HUDEP-2 (cell line): ENCODE data around the gene GAREM2.
A peak's percentile ranks its signal among the peaks of the same experiment; 100 is the strongest.

Source experiments
- DNase-seq, 76 experiments: peaks; one replicate each; lab custom pipeline; 2025; ENCODE audit not compliant: unreplicated experiment in 76 of 76; lab: John Stamatoyannopoulos, UW

GAREM2 gene

DNA sequence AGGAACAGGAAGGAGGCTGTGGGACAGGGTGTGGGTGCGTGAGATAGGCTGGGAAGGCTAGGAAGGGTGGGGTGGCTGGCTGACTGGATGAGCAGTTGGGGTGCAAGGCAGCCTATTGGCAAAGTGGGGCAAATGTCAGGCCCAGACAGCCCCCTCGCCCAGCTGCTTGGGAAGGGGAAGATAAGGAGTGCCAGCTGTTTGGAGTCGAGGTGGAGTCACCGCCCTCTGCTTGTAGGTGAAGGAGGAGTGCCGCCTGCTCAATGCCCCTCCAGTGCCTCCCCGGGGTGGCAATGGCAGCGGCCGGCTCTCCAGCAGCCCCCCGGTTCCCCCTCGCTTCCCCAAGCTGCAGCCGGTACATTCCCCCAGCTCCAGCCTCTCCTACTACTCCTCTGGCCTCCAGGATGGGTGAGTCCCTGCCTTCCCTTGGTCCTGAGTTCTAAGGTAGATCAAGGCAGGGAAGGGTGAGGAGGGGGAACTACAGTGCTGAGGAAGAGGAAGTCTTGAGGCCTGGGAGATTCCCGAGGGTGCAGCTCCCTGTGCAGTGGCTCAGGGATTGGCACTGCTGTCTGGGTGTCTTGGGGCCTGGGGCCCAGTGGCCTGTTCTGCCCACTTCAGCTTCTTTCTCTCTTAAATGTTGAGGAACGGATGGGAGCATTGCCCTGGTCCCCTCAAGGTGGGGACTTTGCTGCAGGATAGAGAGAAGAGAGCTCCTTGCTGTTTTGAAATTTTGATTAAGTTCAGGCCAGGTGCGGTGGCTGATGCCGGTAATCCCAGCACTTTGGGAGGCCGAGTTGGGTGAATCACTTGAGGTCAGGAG lies 13.3 kb downstream of the GAREM2 start:
- DNase-seq: peak in 10 of 76 experiments; percentile 7 to 33 (median 22)

DNA sequence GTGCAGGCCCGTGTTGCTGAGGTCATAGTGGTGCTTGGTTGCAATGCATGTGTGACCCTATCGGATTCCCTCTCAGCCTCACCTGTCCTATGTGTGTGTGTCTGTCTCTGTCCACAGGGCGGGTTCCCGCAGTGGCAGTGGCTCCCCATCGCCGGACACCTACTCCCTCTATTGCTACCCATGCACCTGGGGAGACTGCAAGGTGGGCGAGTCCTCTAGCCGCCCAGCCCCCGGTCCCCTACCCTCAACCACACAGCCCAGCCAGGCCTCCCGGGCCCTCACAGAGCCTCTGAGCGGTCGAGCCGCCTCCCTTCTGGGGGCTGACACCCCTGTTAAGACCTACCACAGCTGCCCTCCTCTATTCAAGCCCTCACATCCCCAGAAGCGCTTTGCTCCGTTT lies 14.2 kb downstream of the GAREM2 start:
- DNase-seq: no peak

DNA sequence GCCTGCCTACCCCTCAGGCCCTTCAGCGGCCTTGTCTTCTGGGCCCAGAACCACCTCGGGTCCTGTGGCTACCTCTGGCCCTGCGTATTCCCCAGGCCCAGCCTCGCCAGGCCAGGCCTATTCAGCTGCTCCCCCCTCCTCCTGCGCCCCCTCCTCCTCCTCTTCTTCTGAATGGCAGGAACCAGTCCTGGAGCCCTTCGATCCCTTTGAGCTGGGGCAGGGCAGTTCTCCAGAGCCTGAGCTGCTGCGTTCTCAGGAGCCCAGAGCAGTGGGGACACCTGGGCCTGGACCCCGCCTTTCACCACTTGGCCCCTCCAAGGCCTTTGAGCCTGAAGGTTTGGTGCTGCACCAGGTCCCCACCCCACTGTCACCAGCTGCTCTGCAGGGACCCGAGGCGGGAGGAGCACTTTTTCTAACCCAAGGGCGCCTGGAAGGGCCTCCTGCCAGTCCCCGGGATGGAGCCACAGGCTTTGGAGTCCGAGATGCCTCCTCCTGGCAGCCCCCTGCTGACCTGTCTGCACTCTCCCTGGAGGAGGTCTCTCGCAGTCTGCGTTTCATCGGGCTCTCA lies 14.7 kb downstream of the GAREM2 start:
- DNase-seq: no peak

DNA sequence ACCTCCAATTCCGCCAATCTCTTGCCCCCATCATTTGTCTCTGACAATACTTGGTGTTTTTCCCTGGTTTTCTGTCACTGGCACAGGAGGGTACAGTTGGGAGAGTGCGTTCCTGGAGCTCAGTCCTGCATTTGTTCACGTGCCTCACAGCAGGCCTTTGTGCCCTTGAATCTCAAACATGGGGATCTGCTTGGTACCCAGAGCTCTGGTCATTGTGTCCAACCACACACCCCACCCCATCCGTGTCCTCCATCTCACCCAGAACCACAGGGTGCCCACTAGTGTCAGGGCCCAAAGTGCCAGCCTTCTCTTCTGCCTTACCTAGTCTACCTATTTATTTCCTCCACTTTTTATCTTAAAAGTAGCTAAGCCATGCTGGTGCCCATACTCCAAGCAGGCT lies 16.2 kb downstream of the GAREM2 start:
- no peak for DNase-seq

DNA sequence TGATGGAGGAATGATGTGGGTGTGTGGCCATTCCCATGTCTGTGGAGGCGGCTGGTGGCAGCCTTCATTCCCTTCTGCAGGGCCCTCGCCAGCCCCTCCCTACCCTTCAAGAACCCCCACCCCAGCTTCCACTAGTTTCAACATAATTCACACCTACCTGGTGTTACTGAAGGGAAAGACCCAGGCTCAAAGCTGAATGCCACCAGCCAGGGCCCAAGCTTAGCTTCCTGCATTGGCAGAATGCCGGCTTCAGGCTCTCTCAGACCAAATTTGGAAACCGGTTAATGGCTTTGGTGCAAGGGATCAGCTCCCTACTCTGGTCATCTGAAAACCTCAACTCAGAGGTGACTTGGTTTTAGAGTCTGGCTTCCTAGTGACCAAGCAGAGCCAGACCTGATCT lies 16.9 kb downstream of the GAREM2 start:
- DNase-seq: no peak

DNA sequence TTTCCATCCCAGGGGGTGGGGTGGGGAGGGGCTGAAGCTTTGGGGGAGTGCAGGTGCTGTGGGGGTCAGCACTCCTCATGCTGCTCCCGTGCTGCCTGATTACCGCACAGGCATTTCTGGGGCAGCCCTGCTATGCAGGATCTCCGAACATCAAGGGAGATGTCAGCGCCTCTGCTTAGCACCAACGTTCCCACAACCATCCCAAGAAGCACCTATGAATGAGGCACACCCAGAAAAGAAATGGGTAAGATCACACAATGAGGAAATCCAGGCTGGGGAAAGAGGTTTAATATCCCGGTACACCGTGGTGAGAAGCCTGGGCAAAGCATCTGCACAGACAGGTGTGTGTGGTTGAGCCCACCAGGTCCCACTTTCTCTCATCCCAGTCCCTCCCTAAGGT lies 17.5 kb downstream of the GAREM2 start:
- DNase-seq: no peak

DNA sequence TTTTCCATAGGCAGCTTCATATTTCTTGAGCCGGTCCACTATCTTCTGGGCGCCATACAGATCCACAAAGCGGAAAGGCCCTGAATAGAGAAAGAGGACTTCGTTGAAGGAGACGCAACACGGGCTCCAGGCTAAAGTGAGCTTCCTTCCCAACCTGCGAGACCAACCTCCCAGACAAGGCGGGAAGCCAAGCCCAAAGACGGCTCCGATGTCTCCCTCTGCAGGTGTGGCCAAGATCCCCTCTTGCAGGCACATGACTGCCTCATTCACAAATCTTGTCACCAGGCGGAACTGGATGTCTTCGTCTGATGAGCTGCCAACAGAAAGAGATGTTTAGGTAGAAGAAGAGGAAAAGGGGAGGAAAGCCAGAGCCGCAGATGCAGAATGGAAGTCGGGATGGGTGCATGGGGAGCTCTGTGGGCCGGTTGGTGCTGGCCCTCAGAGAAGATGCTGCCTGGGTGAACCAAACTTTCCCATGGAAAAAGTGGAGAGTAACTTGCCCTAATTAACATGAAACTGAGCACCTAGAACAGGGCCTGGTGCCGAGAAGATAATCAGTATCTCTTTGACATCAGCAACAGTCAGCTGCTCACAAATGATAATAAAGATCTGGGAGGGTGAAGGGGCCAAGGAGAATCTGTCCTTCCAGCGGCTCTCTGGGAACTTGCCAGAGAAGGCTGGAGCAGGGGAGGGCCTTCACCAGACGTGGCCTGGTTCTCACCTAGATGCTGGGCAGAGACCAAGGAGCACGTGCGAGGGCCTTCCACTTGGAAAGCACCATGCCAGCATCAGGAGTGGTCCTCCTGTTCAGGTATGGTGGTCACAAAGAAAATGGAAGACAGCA lies 18.6 kb downstream of the GAREM2 start:
- DNase-seq: peak in 73 of 76 experiments; percentile 38 to 92 (median 73)

DNA sequence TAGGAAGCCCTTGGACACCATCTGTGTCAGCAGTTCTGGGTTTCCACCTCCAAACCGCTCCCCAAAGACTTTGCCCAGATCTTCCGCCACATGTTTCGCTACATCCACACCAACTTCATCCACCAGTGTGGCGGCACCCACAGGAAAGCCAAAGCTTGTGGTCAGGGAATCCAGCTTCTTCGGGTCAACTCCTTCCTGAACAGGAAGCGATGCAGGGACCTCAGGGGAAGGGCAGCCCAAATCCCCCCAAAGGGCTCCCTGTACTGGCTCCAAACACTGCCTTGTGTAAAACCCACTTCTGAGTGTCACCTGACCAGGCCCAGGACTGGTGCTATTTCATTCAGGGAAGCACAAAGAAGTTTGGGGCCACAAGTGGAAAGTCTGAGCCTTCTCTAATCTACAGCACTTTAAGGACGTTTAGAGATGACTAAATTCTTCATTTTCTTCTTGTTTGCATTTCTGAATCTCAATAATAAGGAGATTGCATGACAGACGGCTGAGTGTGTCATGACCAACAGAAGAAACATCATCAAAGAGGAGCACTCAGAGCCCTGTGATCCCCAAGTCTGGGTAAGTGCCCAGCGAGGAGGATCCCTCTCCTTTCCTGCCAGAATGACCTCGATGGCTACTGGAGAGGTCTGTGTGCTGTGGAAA lies 20.8 kb downstream of the GAREM2 start:
- DNase-seq: no peak

DNA sequence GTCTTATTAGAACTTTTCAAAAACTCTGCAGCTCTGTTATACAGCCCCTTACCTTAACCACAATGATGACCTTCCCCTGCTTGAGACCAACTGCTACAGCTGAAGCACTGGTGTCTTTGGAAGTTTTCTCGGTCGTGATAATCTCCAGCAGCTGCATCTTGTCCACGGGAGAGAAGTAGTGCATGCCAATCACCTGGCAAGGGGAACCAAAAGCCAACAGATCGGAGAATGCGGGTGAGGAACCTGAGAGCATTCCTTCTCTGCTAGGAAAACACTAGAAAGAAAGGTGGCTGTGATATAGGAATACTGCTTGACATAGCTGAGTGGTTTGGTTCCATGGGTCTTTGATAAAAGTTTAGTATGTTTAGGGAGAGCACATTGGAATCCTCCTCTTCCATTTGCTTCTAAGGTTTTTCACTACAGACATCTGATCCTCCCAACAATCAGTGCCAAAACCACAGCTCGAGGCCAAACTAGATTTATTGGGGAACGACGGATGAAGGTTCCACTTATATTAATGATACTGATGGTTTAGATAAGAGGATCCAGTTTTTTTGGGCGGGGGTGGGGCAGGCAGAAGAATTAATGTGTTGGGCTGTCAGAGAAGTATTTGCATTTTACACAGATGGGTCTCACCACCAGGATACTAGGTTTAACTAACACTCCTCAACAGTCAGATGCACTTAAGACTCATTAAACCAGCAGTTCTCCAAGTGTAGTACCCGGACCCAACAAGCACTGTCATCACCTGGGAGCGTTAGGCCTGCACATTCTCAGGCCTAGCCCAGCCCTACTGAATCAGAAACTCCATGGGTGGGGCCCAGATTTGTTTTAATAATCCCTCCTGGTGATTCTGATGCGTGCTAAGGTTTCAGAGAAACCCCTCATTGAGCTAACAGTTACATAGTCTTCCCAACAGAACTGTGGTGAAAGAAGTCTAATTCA lies 22.4 kb downstream of the GAREM2 start:
- DNase-seq: no peak

DNA sequence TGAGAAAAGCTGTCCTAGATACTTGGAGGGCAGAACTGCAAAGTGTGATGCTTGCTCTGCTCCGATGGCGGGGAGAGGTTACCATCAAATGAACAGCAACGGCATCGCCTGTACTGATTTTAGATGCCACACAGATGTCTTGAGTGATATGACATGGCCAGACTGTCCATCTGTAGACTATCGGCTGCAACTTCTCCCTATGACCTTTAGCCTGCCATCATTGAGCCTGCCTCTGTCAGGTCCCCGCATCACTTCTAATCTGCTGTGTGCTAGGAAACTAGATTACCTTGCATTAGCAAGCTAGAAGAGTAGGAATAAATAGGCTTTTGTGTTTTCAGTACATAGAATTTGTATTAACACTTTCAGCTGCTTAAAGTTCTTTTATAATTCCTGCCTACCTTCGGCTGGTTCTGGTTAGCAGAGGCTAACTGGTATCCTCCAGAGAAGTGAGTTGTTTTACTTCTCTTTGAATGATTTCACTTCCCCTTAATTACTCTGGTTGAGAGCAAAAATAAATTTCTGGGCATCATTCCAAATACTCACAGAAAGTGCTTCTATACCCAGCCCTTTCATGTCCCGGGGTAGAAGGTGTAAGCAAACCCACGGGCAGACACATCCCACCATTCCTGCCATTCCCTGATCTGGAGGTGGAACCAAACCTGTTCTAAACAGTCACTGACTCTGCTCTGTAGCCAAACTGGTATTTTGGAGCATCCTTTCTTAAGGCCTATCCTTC lies 24.0 kb downstream of the GAREM2 start:
- DNase-seq: no peak

DNA sequence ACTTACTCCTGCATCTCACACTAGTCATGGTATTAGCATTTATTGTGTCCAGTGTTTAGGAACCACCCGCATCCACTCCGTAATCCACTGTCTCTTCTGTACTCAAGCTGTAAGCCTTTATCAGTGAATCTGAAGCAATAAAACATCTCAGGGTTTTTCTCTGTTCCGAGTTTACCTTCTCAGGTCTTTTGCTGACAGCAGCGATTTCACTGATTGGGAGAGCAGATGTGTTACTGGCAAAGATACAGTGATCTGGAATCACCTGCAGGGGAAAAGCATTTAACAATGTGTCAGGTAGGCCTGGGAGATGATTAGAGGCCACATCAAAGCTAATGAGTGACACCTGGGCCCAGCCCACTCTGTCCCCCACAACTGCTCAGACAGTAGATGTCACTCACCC lies 24.6 kb downstream of the GAREM2 start:
- DNase-seq: no peak

DNA sequence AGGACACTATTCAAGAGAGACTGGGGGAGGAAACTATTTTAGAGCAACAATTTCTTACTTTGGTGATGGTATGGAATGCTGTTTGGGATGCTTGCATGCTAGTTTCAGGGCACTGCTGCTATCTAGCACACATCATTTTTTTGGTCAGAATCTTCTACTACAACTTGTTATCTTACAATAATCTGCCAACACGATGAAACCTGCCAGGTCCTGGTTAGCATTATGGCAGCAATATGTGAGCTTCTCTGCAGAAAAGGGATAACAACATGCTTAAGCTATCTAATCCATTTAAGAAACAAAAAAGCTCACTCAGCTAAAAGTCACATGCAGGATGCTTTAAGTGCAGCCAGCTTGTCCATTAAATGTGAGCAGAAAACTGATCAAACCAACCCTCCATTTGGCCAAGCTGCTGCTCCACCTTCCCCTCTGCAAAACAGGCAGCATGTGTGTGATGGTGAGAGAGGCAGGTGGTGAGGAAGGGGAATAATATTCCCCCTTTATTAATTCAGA lies 30.1 kb downstream of the GAREM2 start:
- no peak for DNase-seq

DNA sequence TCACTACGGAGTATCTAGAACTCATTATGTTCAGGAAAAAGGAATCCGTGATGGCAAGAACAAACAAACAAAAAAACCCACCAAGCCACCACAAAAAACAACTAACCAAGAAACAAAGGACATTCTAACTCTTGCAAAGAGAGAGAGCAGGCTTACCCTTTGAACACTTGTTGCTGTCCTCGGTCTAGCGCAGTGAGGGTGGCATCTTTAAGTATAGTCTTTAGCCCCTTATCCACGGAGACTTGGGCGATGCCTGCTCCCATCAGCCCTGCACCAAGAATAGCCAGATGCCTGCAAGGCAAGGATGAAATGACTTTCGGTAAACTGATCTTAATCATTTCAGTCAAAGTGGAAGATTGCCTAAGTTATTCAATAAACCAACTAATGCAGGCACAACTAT lies 31.0 kb downstream of the GAREM2 start:
- DNase-seq: no peak

DNA sequence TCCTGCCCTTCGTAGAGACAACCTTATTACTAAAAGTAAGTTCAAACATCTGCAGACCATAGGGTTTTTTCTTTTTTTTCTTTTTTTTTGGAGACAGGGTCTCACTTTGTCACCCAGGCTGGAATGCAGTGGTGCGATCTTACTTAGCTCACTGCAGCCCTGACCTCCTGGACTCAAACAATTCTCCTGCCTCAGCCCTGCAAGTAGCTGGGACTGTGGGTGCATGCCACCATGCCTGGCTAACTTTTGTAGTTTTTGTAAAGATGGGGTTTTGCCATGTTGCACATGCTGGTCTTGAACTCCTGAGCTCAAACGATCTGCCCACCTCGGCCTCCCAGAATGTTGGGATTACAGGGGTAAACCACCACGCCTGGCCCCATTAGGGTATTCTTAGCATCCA lies 39.1 kb downstream of the GAREM2 start:
- no peak for DNase-seq

DNA sequence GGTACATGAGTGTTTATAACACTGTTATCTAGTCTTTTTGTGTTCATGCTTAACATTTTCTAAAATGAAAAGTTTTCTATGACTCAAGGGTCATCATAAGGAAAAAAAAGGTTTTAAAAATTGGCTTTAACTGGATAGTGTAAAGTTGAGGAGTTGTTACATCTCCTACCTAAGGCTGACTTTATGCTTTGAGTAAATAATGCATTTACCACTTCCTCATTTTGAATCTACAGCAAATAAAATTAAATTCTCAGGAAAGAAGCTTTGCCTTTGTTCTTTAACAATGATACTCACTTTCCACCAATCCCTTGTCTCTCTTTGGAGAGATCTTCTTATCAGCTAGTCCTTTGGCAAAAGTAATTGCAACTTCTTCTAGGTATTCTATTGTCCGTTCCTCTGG lies 41.9 kb downstream of the GAREM2 start:
- DNase-seq: no peak

DNA sequence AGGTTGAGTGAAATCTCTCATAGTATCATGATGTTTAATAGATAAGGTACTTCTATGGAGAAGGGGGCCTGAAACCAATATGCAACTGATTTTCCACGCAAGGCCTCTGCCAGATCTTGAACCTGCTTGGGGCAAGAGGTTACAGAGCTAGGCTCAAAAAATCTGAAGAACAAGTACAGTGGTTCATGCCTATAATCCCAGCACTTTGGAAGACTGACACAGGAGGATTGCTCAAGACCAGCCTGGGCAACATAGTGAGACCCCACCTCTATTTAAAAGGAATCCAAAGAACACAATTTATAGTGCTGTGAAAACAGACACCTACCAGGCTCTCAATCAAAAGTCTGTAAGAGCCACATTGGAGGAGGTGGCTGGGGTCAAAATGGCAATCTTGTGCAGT lies 42.9 kb downstream of the GAREM2 start:
- no peak for DNase-seq

DNA sequence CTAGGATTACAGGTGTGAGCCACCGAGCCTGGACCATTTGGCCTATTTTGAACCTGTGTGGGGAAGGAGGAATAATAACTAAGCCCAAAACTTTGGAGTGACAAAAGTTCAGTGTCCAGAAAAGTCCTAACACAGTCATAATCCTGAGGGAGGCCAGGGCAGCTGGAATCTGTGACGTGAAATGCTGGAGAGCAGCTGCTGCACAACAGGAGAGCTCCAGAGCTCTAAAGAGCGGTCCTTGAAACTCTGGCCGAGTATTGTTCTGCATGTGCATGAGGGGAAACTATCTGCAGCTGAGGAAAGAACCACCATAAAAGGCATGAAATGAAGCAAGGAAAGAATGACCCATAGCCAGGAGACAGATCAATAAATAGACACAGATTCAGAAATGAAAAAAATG lies 43.7 kb downstream of the GAREM2 start:
- no peak for DNase-seq

DNA sequence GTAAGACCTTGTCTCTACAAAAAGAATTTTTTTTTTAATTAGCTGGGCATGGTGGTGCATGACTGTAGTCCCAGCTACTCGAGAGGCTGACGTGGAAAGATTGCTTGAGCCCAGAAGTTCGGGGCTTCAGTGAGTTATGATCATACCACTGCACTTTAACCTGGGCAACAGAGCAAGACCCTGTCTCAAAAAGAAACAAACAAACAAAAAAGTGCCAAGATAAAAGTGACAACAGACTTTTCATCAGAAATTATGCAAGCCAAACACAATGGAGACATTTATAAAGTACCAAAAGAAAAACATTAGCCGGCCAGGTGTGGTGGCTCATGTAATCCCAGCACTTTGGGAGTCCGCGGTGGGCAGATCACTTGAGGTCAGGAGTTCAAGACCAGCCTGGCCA lies 44.8 kb downstream of the GAREM2 start:
- DNase-seq: no peak

DNA sequence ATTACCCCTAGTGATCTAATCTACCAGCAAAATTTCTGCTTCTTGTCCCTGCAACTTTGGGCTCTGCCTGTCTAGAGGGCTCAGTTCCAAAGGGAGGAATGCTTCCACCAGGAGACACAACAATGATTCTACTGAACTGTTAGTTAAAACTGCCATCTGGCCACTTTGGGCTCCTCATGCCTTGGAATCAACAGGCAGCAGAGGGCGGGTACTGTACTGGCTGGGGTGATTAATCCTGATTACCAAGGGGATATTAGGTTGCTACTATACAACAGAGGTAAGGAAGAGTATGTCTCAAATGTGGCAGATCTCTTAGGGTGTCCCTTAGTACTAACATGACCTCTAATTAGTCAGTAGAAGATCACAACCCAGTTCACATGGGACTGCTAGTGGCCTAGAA lies 50.1 kb downstream of the GAREM2 start:
- DNase-seq: no peak
